Body of pancreas (tissue), 4 donors: ENCODE results near the gene ZMPSTE24. TPM values are rescaled to one million over a fixed set of nuclear protein-coding genes. Genes with fewer than 3 reads are reported as not detected.

Source experiments
- ATAC-seq: fragments of 150-250 bp; one replicate; pipeline ENCODE4 v1.9.1; 2016
- DNase-seq, 4 donors: peaks; one replicate each; pipeline ENCODE4 v3.0.0-alpha.2; 2019
- H3K27ac ChIP-seq, 4 donors: fragments of 200-600 bp; sonication (generic); 1 replicate in 3 of 4; 2 replicates in 1 of 4; pipeline versions ENCODE4 v1.5.1 to v1.6.1; 2016 to 2019; ENCODE audit warnings: mild to moderate bottlenecking in 1 of 4, mixed read lengths in 1 of 4, moderate library complexity in 1 of 4
- H3K27me3 ChIP-seq, 2 donors: fragments of 200-600 bp; sonication (generic); one replicate each; pipeline ENCODE4 v1.6.0; 2016; ENCODE audit warnings: mild to moderate bottlenecking in 1 of 2
- H3K36me3 ChIP-seq, 2 donors: fragments of 200-600 bp; sonication (generic); replicated peaks in 1 of 2; 2 replicates each; pipeline ENCODE4 v1.5.1; 2016; ENCODE audit warnings: low read depth in 2 of 2; ENCODE audit not compliant: insufficient read depth in 1 of 2
- H3K4me1 ChIP-seq: fragments of 200-600 bp; sonication (generic); one replicate; pipeline ENCODE4 v1.6.0; 2016
- H3K4me3 ChIP-seq, 2 donors: fragments of 200-600 bp; sonication (generic); 1 replicate in 1 of 2; 2 replicates in 1 of 2; pipeline ENCODE4 v1.5.1; 2016 to 2019
- H3K9me3 ChIP-seq, 3 donors: fragments of 200-600 bp; sonication (generic); 1 replicate in 2 of 3; 2 replicates in 1 of 3; pipeline ENCODE4 v1.5.1; 2016
- POLR2A ChIP-seq, 3 donors: fragments of 450-650 bp; IDR thresholded peaks; one replicate each; pipeline ENCODE4 v1.6.1; 2016; ENCODE audit warnings: antibody characterized with exemption in 3 of 3, mild to moderate bottlenecking in 2 of 3
- WGBS, 2 donors: methylation state at CpG; one replicate each; pipeline ENCODE4 v1.1.5; 2017; 5-methylcytosine and 5-hydroxymethylcytosine counted together
- intact Hi-C: fragments of 100-400 bp; cut with DNase I; formaldehyde crosslinking; loops from one replicate; pipeline ENCODE4 v1.15.1; 2023
- total RNA-seq, 2 donors: library from RNA; depleted of rRNA; stranded (reverse); fragments of >200 nt; gene quantifications; one replicate each; pipeline ENCODE4 v1.1.0, GENCODE V29; 2016
- TF ChIP-seq, protein P1 (sequence below), 7 experiments: fragments of 450-650 bp in 4 of 7; fragments of 200-600 bp in 3 of 7; sonication (generic) in 3 of 7; IDR thresholded peaks; one replicate each; pipeline ENCODE4 v1.5.1; 2016 to 2019; ENCODE audit warnings: antibody characterized with exemption in 7 of 7

Gene ZMPSTE24
- total RNA-seq, 2 donors from 2014 or later: 20.8 to 25.7 TPM

DNA sequence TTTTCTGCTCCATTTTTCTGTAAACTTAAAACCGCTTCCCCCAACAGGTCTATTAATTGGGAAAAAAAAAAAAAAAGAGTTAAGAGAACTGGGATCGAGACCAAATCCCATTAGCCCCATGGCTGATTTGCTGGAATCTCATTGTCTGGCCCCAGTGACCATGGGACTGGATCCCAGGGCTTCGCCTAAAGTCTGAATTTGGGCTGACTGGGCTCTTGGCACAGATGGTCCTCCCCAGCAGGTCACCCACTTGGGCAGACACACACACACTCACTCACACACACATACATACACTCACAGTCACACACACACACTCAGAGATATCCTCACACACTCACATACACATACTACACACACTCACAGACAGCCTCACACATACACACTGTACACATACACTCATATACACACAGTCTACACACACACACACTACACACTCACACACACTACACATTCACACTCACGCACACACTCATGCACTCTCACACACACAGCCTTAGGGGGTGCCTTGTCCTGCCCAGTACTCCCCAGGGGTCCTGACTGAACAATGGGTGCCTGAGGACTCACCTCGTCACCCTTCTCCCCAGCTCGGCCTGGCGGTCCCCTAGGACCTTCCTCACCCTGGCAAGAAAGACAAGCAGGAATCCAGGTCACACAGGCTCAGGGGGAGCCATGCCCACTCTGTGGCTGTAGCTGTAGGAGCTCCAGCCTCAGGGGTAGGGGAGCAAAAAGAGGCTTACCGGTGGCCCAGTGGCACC is 51.5 kb downstream of the ZMPSTE24 start:
- intact Hi-C loops: no loop called here
- ATAC-seq (no peak), DNase-seq (no peak)
- H3K9me3 ChIP-seq: no peaks in the 10 kb centered on the region
- TF ChIP-seq POLR2A (IDR thresholded peaks at IDR 0.05): no peak
- TF ChIP-seq, protein P1, sequence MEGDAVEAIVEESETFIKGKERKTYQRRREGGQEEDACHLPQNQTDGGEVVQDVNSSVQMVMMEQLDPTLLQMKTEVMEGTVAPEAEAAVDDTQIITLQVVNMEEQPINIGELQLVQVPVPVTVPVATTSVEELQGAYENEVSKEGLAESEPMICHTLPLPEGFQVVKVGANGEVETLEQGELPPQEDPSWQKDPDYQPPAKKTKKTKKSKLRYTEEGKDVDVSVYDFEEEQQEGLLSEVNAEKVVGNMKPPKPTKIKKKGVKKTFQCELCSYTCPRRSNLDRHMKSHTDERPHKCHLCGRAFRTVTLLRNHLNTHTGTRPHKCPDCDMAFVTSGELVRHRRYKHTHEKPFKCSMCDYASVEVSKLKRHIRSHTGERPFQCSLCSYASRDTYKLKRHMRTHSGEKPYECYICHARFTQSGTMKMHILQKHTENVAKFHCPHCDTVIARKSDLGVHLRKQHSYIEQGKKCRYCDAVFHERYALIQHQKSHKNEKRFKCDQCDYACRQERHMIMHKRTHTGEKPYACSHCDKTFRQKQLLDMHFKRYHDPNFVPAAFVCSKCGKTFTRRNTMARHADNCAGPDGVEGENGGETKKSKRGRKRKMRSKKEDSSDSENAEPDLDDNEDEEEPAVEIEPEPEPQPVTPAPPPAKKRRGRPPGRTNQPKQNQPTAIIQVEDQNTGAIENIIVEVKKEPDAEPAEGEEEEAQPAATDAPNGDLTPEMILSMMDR (IDR thresholded peaks at IDR 0.05): no peak
- H3K36me3 ChIP-seq: no peaks in the 10 kb centered on the region
- H3K4me1 ChIP-seq: no peaks in the 10 kb centered on the region
- H3K27me3 ChIP-seq: no peaks in the 10 kb centered on the region
- no peak overlapping the region for H3K27ac ChIP-seq
- no peak overlapping the region for H3K4me3 ChIP-seq
- 72% methylated on average over 7 to 8 of the region's 8 CpGs for WGBS, 2 donors

DNA sequence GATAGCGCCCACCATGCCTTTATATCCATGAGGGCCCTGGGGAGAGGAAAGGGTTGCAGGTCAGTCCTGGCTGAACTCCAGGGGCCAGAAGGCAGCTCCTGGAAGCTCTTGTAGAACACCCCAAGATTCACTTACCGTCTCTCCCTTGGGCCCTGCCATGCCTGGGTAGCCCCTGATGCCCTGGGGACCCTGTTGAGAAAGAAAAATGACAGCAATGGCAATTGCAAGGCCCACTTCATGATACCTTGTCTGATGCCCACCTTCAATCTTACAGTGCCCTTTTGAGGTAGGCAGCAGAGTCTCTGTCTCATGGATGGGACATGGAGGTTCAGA is 52.1 kb downstream of the ZMPSTE24 start:
- peaks cover 4% of the 10 kb centered on the region for H3K4me1 ChIP-seq
- no peak overlapping the region for H3K4me3 ChIP-seq
- no peaks in the 10 kb centered on the region for H3K36me3 ChIP-seq
- TF ChIP-seq, protein P1 (IDR thresholded peaks at IDR 0.05): no peak
- TF ChIP-seq POLR2A (IDR thresholded peaks at IDR 0.05): no peak
- intact Hi-C loops: no loop called here
- no peaks in the 10 kb centered on the region for H3K9me3 ChIP-seq
- 95 to 100% methylated on average over 2 of the region's 2 CpGs for WGBS, 2 donors
- DNase-seq: no peak
- ATAC-seq: no peak
- H3K27me3 ChIP-seq: no peaks in the 10 kb centered on the region
- H3K27ac ChIP-seq: no peak overlapping the region

DNA sequence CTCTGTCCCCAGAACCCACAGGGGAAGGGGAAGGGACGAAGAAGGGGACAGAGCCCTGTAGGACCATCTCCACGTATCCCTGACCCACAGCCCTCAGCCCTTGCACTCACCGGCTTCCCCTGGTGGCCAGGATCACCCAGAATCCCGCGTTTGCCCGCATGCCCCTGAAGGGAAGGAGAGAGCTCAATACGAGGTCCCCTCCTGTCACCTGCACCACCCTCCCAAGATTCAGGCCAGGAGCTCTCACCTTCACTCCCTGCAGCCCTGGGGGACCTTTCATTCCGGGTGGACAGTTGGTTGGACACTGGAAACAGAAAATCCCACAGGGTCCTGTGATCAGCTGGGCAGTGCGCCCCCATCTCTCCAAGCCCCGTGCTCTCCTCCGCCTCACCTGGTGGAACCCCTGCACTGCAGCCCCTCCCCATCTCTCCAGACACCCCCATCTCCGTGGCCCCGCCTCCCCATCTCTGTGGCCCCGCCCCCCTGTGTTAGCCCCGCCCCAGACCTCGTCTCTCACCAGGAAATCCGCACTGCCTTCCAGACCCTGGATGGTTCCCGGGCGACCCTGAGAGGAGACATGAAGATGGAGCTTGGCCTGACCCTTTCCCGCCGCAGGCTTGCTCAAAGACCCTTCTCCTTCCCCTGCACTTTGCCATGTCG is 53.1 kb downstream of the ZMPSTE24 start:
- H3K27me3 ChIP-seq: no peaks in the 10 kb centered on the region
- no peak for TF ChIP-seq POLR2A (IDR thresholded peaks at IDR 0.05)
- TF ChIP-seq, protein P1 (IDR thresholded peaks at IDR 0.05): no peak
- H3K36me3 ChIP-seq: no peaks in the 10 kb centered on the region
- no peak overlapping the region for H3K4me3 ChIP-seq
- WGBS, 2 donors: 73 to 74% methylated on average over 20 to 21 of the region's 22 CpGs
- intact Hi-C loops: no loop called here
- H3K27ac ChIP-seq: no peak overlapping the region
- no peak for ATAC-seq
- DNase-seq: no peak
- no peaks in the 10 kb centered on the region for H3K9me3 ChIP-seq
- H3K4me1 ChIP-seq: peaks cover 14% of the 10 kb centered on the region

DNA sequence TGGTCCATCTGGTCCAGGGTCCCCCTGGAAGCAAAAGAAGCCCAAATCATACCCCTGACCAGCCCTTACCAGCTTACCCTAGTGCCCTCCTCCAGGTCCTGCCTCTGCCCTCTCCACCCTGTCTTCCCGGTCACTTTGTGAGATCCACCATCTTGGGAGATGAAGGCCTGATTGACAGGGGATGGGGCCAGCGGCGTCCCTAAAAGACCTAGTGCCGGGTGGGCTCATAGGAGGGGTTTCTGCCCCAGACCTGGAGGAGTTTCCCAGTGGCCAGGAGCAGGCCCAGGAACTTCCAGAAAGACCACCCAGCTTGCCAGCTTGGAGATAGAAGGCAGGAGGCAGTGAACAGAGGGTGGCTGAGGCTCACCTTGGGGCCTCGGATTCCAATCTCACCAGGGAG is 53.7 kb downstream of the ZMPSTE24 start:
- no peaks in the 10 kb centered on the region for H3K36me3 ChIP-seq
- intact Hi-C loops: no loop called here
- ATAC-seq: no peak
- H3K9me3 ChIP-seq: no peaks in the 10 kb centered on the region
- peaks cover 20% of the 10 kb centered on the region for H3K4me1 ChIP-seq
- no peak for DNase-seq
- TF ChIP-seq, protein P1 (IDR thresholded peaks at IDR 0.05): no peak
- no peak for TF ChIP-seq POLR2A (IDR thresholded peaks at IDR 0.05)
- WGBS, 2 donors: 77 to 95% methylated on average over 5 of the region's 5 CpGs
- H3K27ac ChIP-seq: no peak overlapping the region
- no peaks in the 10 kb centered on the region for H3K27me3 ChIP-seq
- no peak overlapping the region for H3K4me3 ChIP-seq
